Activated T-helper 9 cell treated with anti-CD3 and anti-CD28 coated beads, Interleukin-2, amount 50 U/mL, for 16 hours (primary cell): ENCODE results near the gene SUPT4H1.

ENCODE experiments used
- DNase-seq: peaks from one replicate; pipeline ENCODE4 v3.0.0-alpha.2; 2020; ENCODE audit warnings: low read depth

SUPT4H1 gene

DNA sequence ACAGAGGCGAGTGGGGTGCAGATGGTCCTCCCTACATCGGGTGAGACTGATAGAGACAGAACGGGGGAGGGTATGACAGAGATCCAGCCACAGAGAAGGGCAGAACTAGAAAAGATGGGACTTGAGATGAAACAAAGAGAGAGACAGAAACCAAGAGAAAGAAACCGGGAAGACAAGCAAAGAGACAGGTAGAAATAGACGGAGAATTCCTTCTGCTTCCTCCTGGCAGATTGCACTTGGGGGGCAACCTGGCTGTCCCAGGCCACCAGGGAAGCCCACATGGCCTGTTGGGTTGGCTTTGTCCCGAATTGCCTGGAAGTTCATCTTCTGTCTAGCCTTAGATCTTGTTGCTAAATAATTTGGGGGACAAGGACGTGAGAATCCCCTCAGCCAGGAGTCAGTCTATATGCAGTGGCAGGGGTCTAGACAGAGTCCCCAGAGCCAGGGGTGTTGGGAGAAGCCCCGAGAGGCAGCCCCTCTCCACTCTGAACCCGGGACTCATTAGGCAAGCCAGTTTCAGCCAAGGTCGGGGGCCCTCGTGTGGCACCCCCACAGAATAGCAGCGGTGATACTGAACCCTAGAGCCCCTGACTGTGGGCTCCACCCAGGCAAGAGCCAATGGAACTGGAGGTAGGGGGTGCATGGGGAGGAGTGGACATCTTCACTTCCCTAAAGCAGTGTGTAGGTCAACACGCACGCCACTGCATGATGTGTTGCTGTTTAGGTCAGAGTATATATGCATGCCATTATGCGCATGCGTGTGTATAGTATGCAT lies 22.8 kb downstream of the SUPT4H1 start:
- DNase-seq = peak; percentile 64

DNA sequence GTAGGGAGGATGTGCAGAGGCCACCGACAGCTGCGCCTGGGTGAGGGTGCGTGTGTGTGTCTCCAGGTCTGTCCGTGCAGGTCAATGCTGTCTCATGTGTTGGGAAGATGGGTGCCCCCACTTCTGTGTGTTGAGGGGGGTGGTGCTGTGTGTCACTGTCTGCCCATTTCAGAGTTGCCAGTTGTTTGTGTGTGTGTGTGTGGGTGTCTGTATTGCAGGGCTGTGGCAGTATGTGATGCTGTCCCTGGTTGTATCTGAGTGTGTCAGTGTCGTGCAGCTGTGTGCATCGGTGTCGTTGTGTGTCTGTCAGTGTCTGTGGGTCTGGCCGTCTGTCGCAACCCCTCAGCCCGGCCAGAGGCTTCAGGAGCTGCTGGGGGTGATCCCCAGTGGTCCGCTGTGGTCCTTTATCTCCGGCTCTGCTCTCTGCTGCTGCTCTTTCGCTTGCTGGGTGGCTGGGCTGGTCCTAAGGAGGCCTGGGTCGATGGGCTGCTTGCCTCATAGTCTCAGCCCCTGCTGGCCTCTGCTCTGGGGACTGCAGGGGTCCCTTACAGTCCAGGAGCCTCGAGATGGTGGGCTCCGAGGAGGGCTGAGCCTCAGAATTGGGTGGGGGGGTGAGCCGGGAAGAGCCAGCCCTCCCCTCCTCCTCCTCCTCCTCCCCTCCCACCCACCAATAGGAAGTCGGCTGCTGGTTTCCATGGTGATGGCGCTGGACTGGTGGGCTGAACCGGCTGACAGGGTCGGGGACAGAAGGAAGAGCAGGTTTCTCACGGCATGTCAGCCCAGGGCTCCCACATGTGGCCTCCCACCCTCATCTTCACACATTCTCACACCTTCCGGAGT lies 23.6 kb downstream of the SUPT4H1 start, which contains the start of gene TSPOAP1:
TSS of gene TSPOAP1 (minus strand) at position 601 of the 840 bp plus-strand sequence. CDS start 875 bp downstream, outside the sequence.
- peak; percentile 60 for DNase-seq

DNA sequence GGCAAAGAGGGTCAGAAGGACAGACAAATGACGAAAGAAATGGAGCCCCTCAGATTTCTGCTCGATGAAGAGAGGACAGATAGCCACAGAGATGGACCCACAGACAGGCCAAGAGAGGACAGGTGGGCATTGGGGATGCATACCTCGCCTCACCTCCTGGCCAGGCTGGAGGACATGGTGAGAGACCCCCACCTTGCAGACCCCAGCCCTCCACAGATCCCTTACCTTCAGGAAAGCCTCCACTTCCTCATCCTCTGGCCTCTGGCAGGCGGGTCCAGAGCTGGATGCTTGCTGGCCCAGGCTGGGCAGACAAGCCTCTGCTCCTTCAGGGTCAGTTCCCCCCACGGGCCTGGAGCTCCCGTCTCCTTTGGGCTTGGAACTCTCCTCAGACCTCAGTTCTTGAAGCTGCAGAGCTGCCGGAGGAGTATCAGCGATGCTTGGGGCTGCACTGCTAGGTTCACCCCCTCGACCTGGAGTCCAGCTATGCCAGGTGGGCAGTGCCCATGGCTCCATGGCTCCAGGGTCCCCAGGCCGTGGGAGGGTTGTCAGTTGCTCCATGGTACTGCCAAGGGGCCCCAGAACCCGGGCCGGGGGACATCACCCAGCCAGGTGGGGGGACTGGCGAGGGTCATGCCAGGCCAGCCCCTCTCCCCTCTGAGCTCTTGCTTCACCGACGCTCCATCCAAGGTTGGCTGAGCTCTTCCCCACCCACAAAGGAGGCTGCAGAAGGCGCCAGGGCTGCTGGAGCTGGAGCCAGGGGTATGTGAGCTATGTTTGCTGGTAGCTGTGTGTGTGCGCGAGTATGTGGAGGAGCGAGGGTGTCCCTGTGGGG lies 24.4 kb downstream of the SUPT4H1 start:
- no peak for DNase-seq

DNA sequence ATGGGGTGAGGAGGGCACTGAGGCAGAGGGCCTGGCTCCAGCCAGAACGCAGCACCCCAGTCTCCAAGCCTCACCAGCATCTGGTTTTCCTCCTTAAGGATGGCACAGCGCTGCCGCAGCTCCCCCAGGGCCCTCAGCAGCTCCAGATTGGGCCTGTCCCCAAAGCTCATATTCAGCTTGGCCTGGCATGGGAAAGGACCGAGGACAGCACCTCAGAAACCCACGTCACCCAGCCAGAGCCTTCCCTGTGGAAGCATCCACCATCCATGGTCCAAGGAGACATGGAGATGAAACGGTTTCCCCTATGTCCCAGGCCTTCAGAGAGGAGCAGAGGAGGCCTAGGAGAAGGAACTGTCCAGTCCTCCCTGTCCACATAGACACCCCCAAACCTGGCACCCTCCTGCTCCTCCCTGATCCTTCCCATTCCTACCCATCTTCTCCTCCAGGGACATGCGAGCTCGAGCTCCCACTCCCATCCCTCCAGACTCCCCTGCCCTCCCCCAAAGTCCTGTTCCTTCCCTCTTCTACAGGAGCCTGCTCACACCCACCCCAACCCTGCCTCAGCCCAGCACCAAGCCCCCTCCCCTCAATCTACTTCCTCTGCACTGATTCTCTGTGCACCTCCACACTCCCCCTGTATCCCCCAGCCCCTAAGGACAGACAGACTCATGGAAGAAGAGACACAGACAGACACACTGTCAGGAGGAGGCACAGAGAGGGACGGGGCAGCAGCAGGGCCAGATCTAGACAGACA lies 25.2 kb downstream of the SUPT4H1 start:
- DNase-seq = no peak

DNA sequence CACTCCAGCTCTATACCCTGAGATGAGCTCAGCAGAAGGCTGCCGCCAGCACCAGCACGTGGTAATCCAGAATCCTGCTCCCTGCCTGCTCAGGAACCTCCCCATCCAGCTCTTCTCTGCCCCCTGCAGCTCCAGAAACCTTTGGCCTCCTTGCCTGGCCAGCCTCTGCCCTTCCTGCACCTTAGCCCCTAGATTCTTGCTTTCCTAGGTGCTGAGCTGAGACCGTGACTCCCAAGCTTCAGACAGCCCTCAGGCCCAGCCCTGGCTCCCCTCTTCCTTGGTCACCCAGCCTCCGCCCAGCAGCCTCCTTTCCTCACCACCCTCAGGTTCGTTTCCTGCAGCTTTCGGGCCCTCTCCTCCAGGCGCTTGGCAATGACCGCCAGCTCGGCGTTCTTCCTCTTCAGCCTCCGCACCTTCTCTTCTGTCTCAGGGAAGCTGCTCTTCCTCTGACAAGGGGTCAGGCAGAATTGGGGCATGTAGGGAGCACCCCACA lies 26.0 kb downstream of the SUPT4H1 start:
- DNase-seq = no peak

DNA sequence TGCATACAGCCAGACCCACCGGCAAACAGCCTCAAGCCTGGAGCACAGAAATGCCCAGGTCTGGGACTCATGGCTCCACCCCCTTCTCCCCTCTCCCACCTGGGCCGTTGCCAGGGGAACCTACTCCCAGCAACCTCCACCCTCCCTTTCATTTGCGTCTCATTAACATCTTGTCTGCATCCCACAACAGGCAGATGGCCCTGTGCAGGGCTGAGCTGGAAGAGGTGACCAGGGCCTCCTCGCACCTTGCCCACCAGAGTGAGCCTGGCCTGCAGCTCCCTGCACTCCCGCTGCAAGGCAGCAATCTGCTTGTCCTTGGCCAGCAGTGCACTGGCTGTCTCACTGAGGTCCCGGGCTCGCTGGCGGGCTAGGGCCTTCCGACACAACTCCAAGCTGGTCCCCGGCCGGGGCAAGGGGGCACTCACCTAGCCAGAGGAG lies 26.7 kb downstream of the SUPT4H1 start:
- no peak for DNase-seq

DNA sequence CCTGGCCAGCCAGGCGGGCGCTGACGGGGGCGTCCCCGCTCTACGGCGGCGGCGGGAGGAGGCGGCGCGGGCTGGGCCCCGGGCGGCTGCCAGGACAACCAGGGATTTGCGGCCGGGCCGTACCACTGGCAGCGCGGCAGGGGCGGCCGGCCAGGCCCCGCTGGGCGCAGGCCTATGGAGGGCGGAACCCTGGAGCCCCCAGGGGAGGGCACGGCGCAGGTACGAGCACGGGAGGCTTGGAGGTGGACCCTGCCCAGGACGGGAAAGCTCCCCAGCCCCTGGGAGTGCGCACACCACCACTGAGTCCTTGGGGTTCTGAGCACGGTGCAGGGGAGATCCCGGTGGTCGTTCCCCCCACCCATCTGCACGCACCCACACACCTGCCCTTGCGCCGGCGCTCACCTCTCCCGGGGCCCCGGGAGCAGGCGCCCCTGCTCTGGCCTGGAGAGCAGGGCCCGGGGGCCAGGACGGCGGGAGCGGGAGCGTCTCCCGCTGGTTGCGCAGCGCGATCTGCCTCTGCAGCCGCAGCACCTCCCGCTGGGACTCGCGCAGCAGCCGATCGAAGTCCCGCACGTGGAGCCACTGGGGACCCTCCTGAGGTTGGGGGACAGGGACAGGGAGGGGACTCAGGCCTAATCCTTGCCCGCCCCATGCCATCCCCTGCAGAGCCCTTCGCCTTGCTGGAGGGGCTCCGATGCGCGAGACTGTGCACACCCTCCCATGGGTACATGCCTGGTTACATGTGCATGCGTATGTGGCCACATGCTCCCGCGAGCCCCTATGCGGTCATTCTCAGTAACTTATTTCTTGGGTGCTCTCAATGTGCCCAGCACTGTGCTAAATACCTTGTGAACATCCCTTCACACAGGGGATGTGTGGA lies 27.4 kb downstream of the SUPT4H1 start:
- no peak for DNase-seq

DNA sequence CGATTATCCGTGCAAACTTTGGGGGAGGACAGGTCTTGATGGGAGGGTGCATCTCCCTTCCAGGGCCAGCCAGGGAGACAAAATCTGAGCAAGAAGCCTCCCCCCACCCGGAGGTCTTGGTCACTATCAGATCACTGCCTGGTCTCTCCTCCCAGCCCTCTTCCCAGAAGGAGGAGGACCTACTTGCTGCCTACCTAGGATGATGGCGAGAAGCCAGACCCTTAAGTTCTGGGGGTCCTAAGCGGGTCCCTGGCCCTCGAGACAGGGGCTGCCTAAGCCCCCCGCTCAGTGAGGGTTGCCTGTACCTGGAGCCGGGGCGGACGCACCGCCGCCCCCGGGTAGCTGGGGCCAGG lies 28.0 kb downstream of the SUPT4H1 start:
- DNase-seq = no peak

DNA sequence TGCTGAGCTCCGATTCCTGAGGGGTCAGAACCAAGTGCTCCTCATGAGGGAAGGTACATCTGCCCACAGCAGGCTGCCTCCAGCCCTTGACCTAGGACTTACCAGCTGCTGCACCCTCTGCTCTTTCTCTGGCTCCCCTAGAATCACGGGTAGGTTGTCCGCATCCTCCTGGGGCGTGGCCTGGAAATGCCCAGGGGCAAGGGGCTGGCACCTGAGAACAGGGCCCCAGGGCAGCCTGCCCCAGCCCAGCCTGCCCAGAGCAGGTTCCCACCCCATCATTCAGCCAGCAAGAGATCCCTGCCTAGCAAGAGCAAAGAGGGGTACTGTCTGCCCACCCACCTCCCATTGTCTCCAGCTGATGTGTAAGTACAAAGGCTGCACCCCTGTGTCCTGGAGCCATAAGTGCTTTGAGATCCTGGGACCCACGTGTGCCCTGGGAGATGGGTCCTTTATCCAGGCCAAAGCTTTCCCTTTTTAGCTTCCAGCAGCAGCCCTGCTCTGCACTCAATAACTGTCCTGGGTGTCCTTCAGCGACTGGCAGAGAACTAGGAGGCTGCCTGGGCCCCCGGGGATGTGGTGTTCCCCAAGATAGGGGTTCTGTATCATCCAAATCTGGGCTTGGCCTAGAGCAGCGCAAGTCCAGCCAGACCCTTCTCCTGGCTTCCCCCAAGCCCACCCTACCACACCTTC lies 28.5 kb downstream of the SUPT4H1 start:
- DNase-seq = no peak

DNA sequence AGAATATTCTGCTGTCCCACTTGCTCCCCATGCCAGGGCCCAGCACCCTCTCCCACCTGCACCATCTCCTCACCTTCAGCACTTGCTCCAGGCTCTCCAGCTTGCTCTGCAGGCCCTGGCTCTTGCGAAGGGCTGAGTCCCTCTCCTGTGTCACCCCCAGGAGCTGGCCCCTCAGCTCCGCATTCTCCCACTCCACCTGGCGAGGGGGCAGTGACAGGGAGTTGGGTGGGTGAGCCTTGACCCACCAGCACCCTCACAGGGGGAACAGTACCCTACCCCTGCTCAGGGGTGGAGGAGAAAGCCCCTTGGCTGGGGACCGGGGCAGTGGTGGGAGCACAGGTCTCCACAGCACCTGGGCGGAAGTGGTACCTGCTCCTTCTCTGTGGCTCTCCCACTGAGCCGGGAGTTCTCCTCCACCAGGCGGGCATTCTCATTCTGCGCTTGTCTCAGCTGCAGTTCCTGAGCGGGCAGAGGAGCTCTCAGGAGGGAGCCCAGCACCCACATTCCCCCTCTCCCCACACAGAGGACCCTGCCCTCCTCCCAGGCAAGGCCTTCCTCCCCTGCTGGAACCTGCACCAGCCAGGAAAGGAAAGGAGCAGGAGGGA lies 29.3 kb downstream of the SUPT4H1 start:
- DNase-seq = no peak

DNA sequence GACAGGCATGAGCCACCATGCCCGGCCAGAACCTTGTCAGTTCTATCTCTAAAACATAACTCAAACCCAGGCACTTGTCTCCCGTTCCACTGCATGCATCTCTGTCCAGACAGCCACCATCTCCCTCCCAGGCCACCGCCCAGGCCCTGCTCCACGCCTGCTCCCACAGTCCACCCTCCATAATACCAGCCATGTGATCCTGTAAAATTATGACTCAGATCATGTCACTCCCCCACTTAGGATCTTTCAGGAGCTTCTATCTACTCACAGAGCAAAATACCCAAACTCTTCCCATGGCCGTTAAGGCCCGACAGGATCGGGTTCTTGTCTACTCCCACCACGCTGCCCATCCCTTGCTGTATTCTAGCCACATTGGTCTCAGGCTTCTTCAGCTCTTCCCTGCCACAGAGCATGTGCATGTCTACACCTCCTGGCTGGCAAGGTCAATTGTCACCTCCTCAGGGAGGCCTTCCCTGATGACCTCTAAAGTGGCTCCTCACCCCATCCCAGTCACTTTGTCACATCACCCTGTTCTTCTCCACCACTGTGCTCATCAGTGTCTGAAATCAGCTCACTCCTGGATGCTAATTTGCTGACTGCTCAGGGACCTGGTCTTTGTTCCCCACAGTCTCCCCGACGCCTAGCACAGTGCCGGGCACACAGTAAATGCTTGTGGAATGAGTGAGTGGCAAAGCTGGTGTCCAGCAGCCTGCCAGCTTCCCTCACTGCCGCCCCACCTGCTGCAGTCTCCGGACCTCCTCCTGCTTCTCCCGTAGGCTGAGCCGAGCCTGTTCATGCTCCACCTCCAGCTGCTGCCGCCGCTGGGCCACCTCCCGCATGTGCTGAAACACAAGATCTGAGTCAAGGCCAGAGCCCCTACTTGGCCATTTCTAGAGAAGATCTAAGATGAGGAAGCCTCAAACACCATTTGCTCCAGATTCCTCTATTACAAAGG lies 30.2 kb downstream of the SUPT4H1 start:
- DNase-seq = no peak

DNA sequence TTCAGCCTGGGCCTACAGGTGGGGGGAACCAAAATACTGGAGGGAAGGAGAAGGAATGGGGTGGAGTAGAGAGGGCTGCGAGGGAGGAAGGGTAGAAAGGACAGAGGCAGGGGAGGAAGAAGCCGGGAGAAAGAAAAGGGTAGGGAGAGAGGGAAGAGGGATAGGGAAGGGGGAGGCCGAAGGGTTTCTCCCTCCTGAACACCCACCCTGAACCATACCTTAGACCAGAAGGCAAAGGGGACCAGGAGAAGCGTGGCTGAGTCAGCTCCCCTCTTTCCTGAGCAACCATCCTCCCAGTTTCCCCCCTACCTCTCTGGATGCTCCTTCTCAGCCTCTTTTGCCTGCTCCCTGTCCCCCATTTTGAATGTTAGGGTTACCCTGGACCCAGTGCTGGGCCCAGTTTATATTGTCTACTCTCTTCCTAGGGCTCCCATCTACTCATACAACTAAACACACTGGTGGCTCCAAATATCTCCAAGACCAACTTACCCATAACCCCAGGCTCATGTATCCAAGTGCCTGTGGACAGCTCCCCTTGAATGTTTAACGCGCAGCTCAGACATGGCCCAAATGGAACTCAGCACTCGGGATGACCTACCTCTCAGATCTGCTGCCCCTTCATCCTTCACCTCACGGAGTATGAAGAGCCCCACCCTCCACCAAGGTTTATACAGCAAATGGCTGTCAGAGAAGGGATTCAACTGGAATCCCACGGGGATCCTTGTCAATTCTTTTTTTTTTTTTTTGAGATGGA lies 31.3 kb downstream of the SUPT4H1 start:
- DNase-seq = no peak

DNA sequence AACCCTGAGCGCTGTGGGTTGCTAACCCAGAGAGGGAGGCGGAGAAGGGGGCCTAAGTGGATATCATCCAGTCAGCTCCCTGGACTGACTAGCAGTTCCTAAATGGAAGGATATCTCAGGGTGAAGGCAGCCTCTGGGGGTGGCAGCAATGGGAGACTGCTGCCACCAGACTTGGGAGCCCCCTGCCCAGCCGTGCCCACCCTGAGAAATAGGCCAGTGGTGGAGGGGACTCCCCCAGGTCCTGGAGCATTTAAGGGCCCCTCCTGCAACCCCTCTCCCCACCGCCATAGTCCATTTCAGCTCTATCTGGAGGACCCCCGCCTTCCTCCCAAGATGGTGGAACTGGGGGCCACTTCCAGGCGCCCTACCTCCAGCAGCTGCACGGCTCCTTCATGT lies 31.8 kb downstream of the SUPT4H1 start:
- no peak for DNase-seq

DNA sequence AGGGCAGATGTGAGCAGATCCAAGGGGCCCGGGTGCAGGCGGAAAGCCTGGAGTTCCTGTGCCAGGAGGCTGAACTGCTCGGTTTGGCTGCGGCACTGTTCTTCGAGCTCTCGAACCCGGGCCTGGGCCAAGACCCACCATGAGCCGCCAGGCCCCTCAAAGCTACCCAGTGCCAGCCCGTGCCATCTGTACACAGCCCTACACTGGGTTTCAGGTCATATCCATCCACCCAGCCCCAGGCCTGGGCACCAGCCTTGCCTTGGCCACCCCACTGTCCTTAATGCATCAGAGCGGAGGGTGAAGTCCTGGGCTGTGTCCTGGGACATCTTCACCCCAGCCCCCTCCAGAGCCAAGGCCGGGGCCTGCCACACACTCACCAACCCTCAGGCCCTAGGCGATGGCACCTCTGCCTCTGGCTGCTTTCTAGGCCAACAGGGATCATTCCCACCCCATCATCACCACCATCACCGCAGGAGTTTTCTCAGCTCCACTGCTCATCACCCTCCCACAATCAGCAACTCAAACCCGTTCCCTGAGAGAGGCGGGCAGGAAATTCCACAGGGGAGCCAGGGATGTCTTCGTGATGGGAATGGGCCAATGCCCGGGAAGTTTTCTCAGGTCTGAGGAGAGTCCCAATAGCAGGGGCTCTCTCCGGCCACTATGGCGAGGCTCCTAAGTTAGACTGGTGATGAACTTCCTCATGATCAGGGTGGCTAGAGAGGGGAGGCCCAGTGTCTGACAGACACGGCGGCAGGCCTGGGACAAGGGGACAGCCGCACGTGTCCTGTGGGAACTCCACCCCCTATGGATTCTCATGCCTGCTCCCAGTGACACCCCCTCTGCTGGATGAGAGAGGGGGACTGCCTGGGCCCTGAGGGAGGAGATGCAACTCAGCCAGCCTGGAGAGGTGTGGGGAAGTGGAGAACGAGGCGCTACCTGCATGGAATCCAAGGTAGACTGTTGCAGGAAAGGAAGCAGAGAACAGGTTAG lies 32.5 kb downstream of the SUPT4H1 start:
- no peak for DNase-seq

DNA sequence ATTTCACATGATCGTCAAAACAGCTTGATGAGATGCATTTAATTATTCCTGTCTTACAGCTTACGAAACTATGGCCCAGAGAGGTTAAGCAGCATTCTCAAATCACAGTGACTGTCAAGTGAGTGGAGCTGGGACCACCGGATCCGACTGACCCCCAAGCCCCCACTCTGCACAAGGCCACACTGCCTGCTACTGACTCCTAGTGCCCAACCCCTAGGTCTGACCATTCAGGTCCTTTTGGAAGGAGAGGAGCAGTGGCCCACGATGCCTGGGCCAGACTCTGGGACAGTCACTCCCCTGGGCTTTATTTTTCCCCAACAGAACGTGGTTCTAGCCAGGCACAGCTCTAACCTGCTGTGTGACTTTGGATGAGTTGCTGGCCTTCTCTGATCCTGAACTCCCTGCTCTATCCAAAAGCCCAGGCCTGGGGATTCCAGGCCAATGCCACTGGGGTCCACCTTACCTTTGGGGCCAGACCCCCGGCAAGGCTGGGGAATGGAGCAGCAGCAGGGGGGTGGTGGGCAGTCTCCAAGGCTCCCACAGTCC lies 33.3 kb downstream of the SUPT4H1 start:
- DNase-seq = no peak

DNA sequence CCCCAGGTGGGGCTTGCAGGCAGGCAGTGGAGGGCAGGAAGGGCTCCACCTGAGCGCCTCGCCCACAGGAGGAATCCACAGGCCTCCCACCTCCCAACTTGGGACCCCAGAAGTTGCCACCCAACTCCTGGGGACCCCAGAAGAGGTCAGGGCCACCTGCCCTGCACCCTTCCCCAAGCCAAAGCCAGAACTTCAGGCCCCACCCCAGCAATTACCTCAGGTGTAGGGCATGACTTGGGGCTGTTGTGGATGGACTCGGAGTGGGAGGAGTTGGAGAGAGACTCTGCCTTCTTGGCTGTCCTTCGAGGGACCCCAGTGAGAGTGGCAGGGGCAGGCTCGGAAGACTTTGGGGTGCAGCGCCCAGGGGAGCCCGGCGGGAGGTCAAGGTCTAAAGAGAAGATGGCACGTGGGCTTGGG lies 33.9 kb downstream of the SUPT4H1 start:
- no peak for DNase-seq
